Smooth muscle cell of bladder (primary cell): ENCODE measurements around the gene FUNDC1. TPM values are rescaled to one million over a fixed set of nuclear protein-coding genes. Genes with fewer than 3 reads are reported as not detected.

Experiments
- total RNA-seq: library from RNA; depleted of rRNA; stranded (reverse); fragments of >200 nt; gene quantifications from 2 replicates; pipeline ENCODE4 v1.2.3, GENCODE V29; 2014

Gene FUNDC1, protein sequence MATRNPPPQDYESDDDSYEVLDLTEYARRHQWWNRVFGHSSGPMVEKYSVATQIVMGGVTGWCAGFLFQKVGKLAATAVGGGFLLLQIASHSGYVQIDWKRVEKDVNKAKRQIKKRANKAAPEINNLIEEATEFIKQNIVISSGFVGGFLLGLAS
- total RNA-seq = 9.2 and 10.1 TPM in 2 replicates

GRCh38 chrX:44542567-44543325 lies at the start of gene FUNDC1:
Gene FUNDC1, minus strand, starts transcription at chrX:44542859. Its CDS starts 27 bp downstream, at chrX:44542832.

Other genes starting within 250 kb of the FUNDC1 start
- 0.28 and 0.46 TPM in 2 replicates for gene EFHC2, start 199.2 kb downstream of the FUNDC1 start, total RNA-seq